A549 (cell line): ENCODE measurements around the gene INPP5A. TPM values are rescaled to one million over a fixed set of nuclear protein-coding genes. Genes with fewer than 3 reads are reported as not detected.

ENCODE experiments used
- ATAC-seq, 2 experiments: fragments of 200-7000 bp in 1 of 2; fragments of >200 bp in 1 of 2; cut with Nextera tagmentation in 1 of 2; cut with Tn5 transposase in 1 of 2; 3 replicates each; pipeline versions ENCODE4 v1.8.0 to v1.9.1; 2018 to 2020; ENCODE audit warnings: mild to moderate bottlenecking in 1 of 2, moderate library complexity in 1 of 2
- CTCF ChIA-PET: fragments of 300-600 bp; sonication (Branson Sonifier 250); formaldehyde crosslinking; extraction: SDS; loops from one replicate; lab custom pipeline; 2021; ENCODE audit warnings: antibody characterized with exemption, inconsistent platforms; lab: Yijun Ruan, JAX
- POLR2A ChIA-PET: fragments of 350-600 bp; formaldehyde crosslinking; extraction: SDS; loops from one replicate; lab custom pipeline; 2021; ENCODE audit warnings: antibody characterized with exemption, inconsistent platforms; lab: Yijun Ruan, JAX
- DNase-seq, 2 experiments: peaks; one replicate each; pipeline versions ENCODE4 v3.0.0 to v3.0.0-alpha.2; 2011 to 2016; ENCODE audit warnings: low read depth in 1 of 2, low spot score in 1 of 2
- FAIRE-seq: peaks from 2 replicates; lab custom pipeline; 2011; peaks lifted over from hg19 to GRCh38; lab: Jason Lieb, UNC
- H3K27ac ChIP-seq, 2 experiments: fragments of >200 bp; sonication (Bioruptor Twin); formaldehyde crosslinking; 3 replicates each; pipeline ENCODE4 v1.5.1; 2016 to 2017
- H3K4me1 ChIP-seq: fragments of >200 bp; sonication (Bioruptor Twin); formaldehyde crosslinking; 3 replicates; pipeline ENCODE4 v1.6.1; 2016
- H3K4me2 ChIP-seq: fragments of >200 bp; sonication (Bioruptor Twin); formaldehyde crosslinking; 3 replicates; pipeline ENCODE4 v1.6.1; 2016
- H3K4me3 ChIP-seq: fragments of >200 bp; sonication (Bioruptor Twin); formaldehyde crosslinking; 3 replicates; pipeline ENCODE4 v1.5.1; 2016
- H3K9me3 ChIP-seq: fragments of >200 bp; sonication (Bioruptor Twin); formaldehyde crosslinking; 3 replicates; pipeline ENCODE4 v1.6.1; 2016
- CBX2 ChIP-seq: fragments of 200-600 bp; sonication (generic); IDR thresholded peaks from 2 replicates; pipeline ENCODE4 v1.6.1; 2016; ENCODE audit warnings: low read depth, mild to moderate bottlenecking, borderline replicate concordance
- CHD2 ChIP-seq: fragments of 150-350 bp; IDR thresholded peaks from 2 replicates; pipeline ENCODE4 v1.6.1; 2014; ENCODE audit warnings: low read length; ENCODE audit not compliant: partially characterized antibody
- ESRRA ChIP-seq: fragments of 150-350 bp; IDR thresholded peaks from 2 replicates; pipeline ENCODE4 v1.6.1; 2014; ENCODE audit warnings: mild to moderate bottlenecking, low read length, borderline replicate concordance
- FOXS1 ChIP-seq: fragments of 250-450 bp; sonication (Bioruptor Pico); IDR thresholded peaks from 2 replicates; pipeline ENCODE4 v1.5.0; 2020; ENCODE audit warnings: mild to moderate bottlenecking, moderate library complexity
- GATA3 ChIP-seq: IDR thresholded peaks from 2 replicates; pipeline ENCODE4 v1.6.1; 2012; ENCODE audit warnings: borderline replicate concordance
- HDAC2 ChIP-seq: fragments of 200-600 bp; sonication (generic); IDR thresholded peaks from 2 replicates; pipeline ENCODE4 v1.6.1; 2016
- HOXB13 ChIP-seq: fragments of 250-450 bp; sonication (Bioruptor Pico); IDR thresholded peaks from 2 replicates; pipeline ENCODE4 v1.5.0; 2020; ENCODE audit warnings: low read depth, mild to moderate bottlenecking, moderate library complexity
- RCOR1 ChIP-seq: fragments of 150-350 bp; IDR thresholded peaks from 2 replicates; pipeline ENCODE4 v1.6.1; 2014; ENCODE audit warnings: antibody characterized with exemption, low read length, low read depth
- SREBF2 ChIP-seq: fragments of 450-650 bp; IDR thresholded peaks from 2 replicates; pipeline ENCODE4 v1.6.1; 2014; ENCODE audit warnings: mild to moderate bottlenecking, moderate library complexity
- ZNF302 ChIP-seq: fragments of 250-450 bp; sonication (Bioruptor Pico); IDR thresholded peaks from 2 replicates; pipeline ENCODE4 v1.9.0; 2021; ENCODE audit warnings: inconsistent platforms, mild to moderate bottlenecking, moderate library complexity
- WGBS: methylation state at CpG from one replicate; pipeline ENCODE4 v1.1.6; 2017; ENCODE audit errors: missing lambda C conversion rate; 5-methylcytosine and 5-hydroxymethylcytosine counted together
- polyA plus RNA-seq, 4 experiments: library from polyadenylated mRNA; depleted of rRNA in 3 of 4; stranded (reverse); fragments of >200 nt; fragmentation: RNase III in 1 of 4; extraction: RNeasy Plus Mini Kit Qiagen cat#74134 plus additional on column Dnase treatment in 1 of 4; gene quantifications; 2 replicates in 3 of 4; 3 replicates in 1 of 4; pipeline ENCODE4 v1.2.3, GENCODE V29; 2011 to 2017
- TF ChIP-seq, protein P1 (sequence below): fragments of >200 bp; sonication (Bioruptor Twin); formaldehyde crosslinking; IDR thresholded peaks from 3 replicates; pipeline ENCODE4 v1.5.1; 2016
- TF ChIP-seq, protein P2 (sequence below): fragments of 200-600 bp; sonication (generic); IDR thresholded peaks from 2 replicates; pipeline ENCODE4 v1.6.1; 2016; ENCODE audit warnings: antibody characterized with exemption, mild to moderate bottlenecking, moderate library complexity
- TF ChIP-seq, protein P3 (sequence below): fragments of 150-350 bp; IDR thresholded peaks from 2 replicates; pipeline ENCODE4 v1.6.1; 2014; ENCODE audit warnings: low read depth, mild to moderate bottlenecking, low read length

INPP5A gene
- polyA plus RNA-seq, 2 of the 4 experiments (the other 2 are of a cell fraction): 13.7 to 15.1 TPM

DNA sequence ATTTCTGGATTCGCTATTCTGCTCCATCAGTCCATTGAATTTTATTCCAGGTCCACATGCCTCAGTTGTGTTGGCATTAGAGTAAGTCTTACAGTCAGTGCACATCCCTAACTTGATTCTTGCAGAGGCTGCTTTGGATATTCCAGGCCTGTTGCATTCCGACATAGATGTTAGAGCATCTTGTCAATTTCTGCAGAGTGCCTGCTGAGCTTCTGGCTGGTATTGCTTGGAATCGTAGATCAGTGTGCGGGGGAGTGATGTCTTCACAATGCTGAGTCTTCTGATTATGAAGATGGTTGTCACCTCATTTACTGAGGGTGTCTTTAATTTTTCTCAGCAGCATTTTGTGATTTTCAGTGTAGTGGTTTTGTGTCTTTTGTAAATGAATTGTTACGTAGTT, 45.2 kb downstream of the INPP5A start:
- Histone ChIP-seq H3K4me1 (0 out of 3 replicates have a peak, but pooled peaks cover under 1% of the 10 kb centered on the region), H3K27ac (no peak overlapping the region), H3K9me3 (no peaks in the 10 kb centered on the region), H3K4me2 (no peak overlapping the region), H3K4me3 (no peak overlapping the region)
- no peak for ATAC-seq
- 94% methylated on average over 5 of the region's 5 CpGs for WGBS
- ChIA-PET POLR2A (no interaction called here), CTCF (no interaction called here)
- DNase-seq: no peak
- no peak for TF ChIP-seq SREBF2
- TF ChIP-seq, protein P1, sequence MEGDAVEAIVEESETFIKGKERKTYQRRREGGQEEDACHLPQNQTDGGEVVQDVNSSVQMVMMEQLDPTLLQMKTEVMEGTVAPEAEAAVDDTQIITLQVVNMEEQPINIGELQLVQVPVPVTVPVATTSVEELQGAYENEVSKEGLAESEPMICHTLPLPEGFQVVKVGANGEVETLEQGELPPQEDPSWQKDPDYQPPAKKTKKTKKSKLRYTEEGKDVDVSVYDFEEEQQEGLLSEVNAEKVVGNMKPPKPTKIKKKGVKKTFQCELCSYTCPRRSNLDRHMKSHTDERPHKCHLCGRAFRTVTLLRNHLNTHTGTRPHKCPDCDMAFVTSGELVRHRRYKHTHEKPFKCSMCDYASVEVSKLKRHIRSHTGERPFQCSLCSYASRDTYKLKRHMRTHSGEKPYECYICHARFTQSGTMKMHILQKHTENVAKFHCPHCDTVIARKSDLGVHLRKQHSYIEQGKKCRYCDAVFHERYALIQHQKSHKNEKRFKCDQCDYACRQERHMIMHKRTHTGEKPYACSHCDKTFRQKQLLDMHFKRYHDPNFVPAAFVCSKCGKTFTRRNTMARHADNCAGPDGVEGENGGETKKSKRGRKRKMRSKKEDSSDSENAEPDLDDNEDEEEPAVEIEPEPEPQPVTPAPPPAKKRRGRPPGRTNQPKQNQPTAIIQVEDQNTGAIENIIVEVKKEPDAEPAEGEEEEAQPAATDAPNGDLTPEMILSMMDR: no peak
- no peak for FAIRE-seq

DNA sequence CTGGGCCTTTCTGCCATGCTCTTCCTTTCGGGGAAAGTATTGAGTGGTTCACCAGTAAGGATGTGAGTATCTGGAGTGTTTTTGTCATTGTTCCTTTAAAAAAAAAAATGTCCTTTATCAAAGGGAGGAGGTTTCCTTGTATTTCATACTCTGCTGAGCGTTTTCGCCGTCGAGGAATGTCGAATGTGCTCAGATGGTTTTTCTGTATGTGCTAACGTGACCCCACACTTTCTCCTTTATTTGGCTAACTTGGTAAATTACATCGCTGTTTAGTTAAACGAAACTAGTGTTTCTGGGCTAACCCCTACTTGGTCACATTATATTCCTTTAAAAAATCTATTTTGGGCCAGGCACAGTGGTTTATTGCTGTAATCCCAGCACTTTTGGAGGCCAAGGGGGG, 45.9 kb downstream of the INPP5A start:
- FAIRE-seq: no peak
- H3K27ac ChIP-seq: no peak overlapping the region
- no peaks in the 10 kb centered on the region for H3K9me3 ChIP-seq
- ChIA-PET CTCF (interaction anchor here (0.6 kb wide), 1 partner anchor 96 kb away, joined by 3 read pairs; no protein-coding TSS in a partner anchor), POLR2A (no interaction called here)
- no peak overlapping the region for H3K4me2 ChIP-seq
- 77% methylated on average over 9 of the region's 9 CpGs for WGBS
- H3K4me1 ChIP-seq: no peaks in the 10 kb centered on the region
- no peak for DNase-seq
- ATAC-seq: no peak
- H3K4me3 ChIP-seq: no peak overlapping the region
- no peak for TF ChIP-seq GATA3
- TF ChIP-seq HOXB13 (CRISPR knock-in tag): no peak
- no peak for TF ChIP-seq ZNF302 (CRISPR knock-in tag)
- TF ChIP-seq HDAC2: no peak
- TF ChIP-seq, protein P2, sequence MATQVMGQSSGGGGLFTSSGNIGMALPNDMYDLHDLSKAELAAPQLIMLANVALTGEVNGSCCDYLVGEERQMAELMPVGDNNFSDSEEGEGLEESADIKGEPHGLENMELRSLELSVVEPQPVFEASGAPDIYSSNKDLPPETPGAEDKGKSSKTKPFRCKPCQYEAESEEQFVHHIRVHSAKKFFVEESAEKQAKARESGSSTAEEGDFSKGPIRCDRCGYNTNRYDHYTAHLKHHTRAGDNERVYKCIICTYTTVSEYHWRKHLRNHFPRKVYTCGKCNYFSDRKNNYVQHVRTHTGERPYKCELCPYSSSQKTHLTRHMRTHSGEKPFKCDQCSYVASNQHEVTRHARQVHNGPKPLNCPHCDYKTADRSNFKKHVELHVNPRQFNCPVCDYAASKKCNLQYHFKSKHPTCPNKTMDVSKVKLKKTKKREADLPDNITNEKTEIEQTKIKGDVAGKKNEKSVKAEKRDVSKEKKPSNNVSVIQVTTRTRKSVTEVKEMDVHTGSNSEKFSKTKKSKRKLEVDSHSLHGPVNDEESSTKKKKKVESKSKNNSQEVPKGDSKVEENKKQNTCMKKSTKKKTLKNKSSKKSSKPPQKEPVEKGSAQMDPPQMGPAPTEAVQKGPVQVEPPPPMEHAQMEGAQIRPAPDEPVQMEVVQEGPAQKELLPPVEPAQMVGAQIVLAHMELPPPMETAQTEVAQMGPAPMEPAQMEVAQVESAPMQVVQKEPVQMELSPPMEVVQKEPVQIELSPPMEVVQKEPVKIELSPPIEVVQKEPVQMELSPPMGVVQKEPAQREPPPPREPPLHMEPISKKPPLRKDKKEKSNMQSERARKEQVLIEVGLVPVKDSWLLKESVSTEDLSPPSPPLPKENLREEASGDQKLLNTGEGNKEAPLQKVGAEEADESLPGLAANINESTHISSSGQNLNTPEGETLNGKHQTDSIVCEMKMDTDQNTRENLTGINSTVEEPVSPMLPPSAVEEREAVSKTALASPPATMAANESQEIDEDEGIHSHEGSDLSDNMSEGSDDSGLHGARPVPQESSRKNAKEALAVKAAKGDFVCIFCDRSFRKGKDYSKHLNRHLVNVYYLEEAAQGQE: no peak
- TF ChIP-seq CHD2: no peak
- TF ChIP-seq, protein P3, sequence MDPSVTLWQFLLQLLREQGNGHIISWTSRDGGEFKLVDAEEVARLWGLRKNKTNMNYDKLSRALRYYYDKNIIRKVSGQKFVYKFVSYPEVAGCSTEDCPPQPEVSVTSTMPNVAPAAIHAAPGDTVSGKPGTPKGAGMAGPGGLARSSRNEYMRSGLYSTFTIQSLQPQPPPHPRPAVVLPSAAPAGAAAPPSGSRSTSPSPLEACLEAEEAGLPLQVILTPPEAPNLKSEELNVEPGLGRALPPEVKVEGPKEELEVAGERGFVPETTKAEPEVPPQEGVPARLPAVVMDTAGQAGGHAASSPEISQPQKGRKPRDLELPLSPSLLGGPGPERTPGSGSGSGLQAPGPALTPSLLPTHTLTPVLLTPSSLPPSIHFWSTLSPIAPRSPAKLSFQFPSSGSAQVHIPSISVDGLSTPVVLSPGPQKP: no peak
- TF ChIP-seq CBX2: no peak

DNA sequence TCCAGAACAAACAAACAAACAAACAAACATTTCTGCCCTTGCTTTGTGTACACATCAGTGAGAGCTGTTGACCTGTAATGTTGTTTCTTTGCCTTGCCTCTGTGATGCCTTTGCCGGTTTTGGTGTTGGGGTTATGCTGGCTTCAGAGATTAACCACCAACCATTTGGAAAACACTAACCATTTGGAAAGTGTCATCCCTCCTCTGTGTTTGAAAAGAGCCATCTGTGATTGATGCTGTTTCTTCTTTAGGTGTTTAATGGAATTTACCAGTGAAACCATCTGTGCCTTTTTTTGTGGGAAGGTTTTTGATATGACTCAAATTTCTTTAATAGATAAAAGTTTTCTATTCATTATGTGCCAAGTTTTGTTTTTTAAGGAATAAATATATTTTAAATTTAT, 46.5 kb downstream of the INPP5A start:
- no peak overlapping the region for H3K27ac ChIP-seq
- H3K4me2 ChIP-seq: no peak overlapping the region
- DNase-seq (no peak), ATAC-seq (no peak), FAIRE-seq (no peak)
- ChIA-PET CTCF (no interaction called here), POLR2A (no interaction called here)
- H3K9me3 ChIP-seq: no peaks in the 10 kb centered on the region
- 59% methylated on average over 1 of the region's 1 CpG for WGBS
- H3K4me3 ChIP-seq: no peak overlapping the region
- TF ChIP-seq ESRRA (no peak), RCOR1 (no peak), FOXS1 (CRISPR knock-in tag) (no peak)
- no peaks in the 10 kb centered on the region for H3K4me1 ChIP-seq
